DOHH2 (cell line): ENCODE data around the gene CTTN.

ENCODE experiments used
- H3F3A ChIP-seq: fragments of 200-600 bp; sonication (generic), shearing (Covaris generic); 2 replicates; pipeline ENCODE4 v1.6.0; 2016; ENCODE audit warnings: antibody characterized with exemption, mild to moderate bottlenecking; ENCODE audit not compliant: control insufficient read depth, insufficient read depth
- H3K27ac ChIP-seq: fragments of 200-600 bp; sonication (generic); 2 replicates; pipeline ENCODE4 v1.5.1; 2014; ENCODE audit warnings: low read depth, mild to moderate bottlenecking, low read length, moderate library complexity
- H3K27me3 ChIP-seq: fragments of 200-600 bp; sonication (generic); 2 replicates; pipeline ENCODE4 v1.6.1; 2014; ENCODE audit warnings: mild to moderate bottlenecking, low read length, mixed read lengths; ENCODE audit not compliant: control insufficient read depth
- H3K36me3 ChIP-seq: fragments of 200-600 bp; sonication (generic); 2 replicates; pipeline ENCODE4 v1.6.1; 2014; ENCODE audit warnings: mild to moderate bottlenecking, low read length, moderate library complexity, mixed read lengths; ENCODE audit not compliant: control insufficient read depth
- H3K4me1 ChIP-seq: fragments of 200-600 bp; sonication (generic); 2 replicates; pipeline ENCODE4 v1.6.1; 2014; ENCODE audit warnings: mild to moderate bottlenecking, low read length, mixed read lengths; ENCODE audit not compliant: control insufficient read depth
- H3K4me2 ChIP-seq: fragments of 200-600 bp; sonication (generic); 2 replicates; pipeline ENCODE4 v1.6.0; 2014; ENCODE audit warnings: mild to moderate bottlenecking, low read length, moderate library complexity
- H3K4me3 ChIP-seq: fragments of 200-600 bp; sonication (generic); 2 replicates; pipeline ENCODE4 v1.5.1; 2014; ENCODE audit warnings: mild to moderate bottlenecking, low read length, mixed read lengths
- H3K79me2 ChIP-seq: fragments of 200-600 bp; sonication (generic); 2 replicates; pipeline ENCODE4 v1.6.1; 2014; ENCODE audit warnings: mild to moderate bottlenecking, low read length, mixed read lengths; ENCODE audit not compliant: control insufficient read depth
- H3K9me2 ChIP-seq: fragments of 200-600 bp; sonication (generic); replicated peaks from 2 replicates; pipeline ENCODE4 v1.6.1; 2014; ENCODE audit warnings: mild to moderate bottlenecking, low read length, mixed read lengths; ENCODE audit not compliant: control insufficient read depth
- H3K9me3 ChIP-seq: fragments of 200-600 bp; sonication (generic); 2 replicates; pipeline ENCODE4 v1.6.1; 2014; ENCODE audit warnings: antibody characterized with exemption, low read length, mixed read lengths; ENCODE audit not compliant: control insufficient read depth, insufficient read depth
- H4K20me1 ChIP-seq: fragments of 200-600 bp; sonication (generic); 2 replicates; pipeline ENCODE4 v1.6.0; 2014; ENCODE audit warnings: low read depth, mild to moderate bottlenecking, antibody characterized with exemption, low read length, moderate library complexity; ENCODE audit not compliant: control insufficient read depth, insufficient read depth
- EZH2phosphoT487 ChIP-seq: fragments of 200-600 bp; sonication (generic); IDR thresholded peaks from 2 replicates; pipeline ENCODE4 v1.6.1; 2017; ENCODE audit warnings: borderline replicate concordance, mild to moderate bottlenecking, antibody characterized with exemption, low read length, moderate library complexity, mixed read lengths
- TF ChIP-seq, protein P1 (sequence below): fragments of 200-600 bp; sonication (generic); IDR thresholded peaks from one replicate; pipeline ENCODE4 v1.5.1; 2014; ENCODE audit warnings: antibody characterized with exemption, mild to moderate bottlenecking, low read depth, low read length; ENCODE audit not compliant: poor library complexity, severe bottlenecking

The CTTN gene

DNA sequence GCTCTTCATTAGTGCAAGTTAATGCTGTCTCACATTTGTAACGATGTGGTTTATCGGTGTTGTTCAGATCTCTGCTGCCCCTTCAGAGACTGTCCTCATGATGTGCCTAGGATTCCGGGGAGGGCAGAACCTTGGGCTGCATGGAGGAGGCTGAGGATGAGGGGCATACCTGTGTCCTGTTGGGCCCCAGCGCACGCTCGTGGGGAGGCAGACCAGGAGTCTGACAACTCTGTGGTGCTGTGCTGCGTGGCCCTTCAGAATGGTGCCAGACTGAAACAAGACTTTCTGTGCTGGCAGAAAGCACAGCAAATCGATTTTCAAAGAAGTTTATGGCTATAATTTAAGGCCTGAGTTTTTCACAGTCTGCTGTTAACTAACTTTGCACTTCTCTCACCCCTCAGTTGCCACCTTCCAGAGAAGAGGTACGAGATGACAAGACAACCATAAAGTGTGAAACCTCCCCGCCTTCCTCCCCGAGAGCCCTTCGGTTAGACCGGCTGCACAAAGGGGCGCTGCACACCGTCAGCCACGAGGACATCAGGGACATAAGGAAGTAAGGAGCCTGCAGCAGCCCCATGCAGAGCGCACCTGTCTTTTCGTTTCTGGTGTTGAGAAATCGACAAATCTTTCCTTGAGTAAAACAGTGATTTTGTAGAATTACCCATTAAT is 44.3 kb upstream of the CTTN start:
- no peak overlapping the region for H3K4me3 ChIP-seq
- no peak overlapping the region for H3K27ac ChIP-seq
- no peaks in the 10 kb centered on the region for H3K27me3 ChIP-seq
- no peak for TF ChIP-seq EZH2phosphoT487
- TF ChIP-seq, protein P1, sequence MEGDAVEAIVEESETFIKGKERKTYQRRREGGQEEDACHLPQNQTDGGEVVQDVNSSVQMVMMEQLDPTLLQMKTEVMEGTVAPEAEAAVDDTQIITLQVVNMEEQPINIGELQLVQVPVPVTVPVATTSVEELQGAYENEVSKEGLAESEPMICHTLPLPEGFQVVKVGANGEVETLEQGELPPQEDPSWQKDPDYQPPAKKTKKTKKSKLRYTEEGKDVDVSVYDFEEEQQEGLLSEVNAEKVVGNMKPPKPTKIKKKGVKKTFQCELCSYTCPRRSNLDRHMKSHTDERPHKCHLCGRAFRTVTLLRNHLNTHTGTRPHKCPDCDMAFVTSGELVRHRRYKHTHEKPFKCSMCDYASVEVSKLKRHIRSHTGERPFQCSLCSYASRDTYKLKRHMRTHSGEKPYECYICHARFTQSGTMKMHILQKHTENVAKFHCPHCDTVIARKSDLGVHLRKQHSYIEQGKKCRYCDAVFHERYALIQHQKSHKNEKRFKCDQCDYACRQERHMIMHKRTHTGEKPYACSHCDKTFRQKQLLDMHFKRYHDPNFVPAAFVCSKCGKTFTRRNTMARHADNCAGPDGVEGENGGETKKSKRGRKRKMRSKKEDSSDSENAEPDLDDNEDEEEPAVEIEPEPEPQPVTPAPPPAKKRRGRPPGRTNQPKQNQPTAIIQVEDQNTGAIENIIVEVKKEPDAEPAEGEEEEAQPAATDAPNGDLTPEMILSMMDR = no peak
- H4K20me1 ChIP-seq = no peaks in the 10 kb centered on the region
- no peaks in the 10 kb centered on the region for H3K9me2 ChIP-seq
- no peaks in the 10 kb centered on the region for H3K79me2 ChIP-seq
- peaks cover 60% of the 10 kb centered on the region for H3K36me3 ChIP-seq
- no peaks in the 10 kb centered on the region for H3K4me1 ChIP-seq
- H3K9me3 ChIP-seq = no peaks in the 10 kb centered on the region
- no peak overlapping the region for H3K4me2 ChIP-seq
- H3F3A ChIP-seq = no peaks in the 10 kb centered on the region

DNA sequence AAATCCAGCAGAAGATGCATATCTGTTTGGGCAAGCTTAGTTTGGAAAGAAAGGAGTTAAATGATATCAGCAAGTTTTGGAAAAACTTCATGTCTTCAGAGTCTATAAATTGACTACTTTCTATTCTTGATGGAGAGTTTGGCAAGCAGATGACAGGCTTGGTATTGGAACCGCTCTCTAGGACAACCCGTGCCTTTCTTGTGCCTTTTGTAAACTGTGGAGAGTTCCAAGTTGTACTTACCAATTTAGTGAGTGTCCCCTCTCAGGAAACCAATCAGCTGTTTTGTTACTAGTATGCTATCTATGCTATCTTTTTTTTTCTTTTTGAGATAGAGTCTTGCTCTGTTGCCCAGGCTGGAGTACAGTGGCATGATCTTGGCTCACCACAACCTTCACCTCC is 43.7 kb upstream of the CTTN start:
- no peak for TF ChIP-seq EZH2phosphoT487
- TF ChIP-seq, protein P1 = no peak
- H3K4me2 ChIP-seq = no peak overlapping the region
- H3K27me3 ChIP-seq = no peaks in the 10 kb centered on the region
- H3K4me3 ChIP-seq = no peak overlapping the region
- H3K9me3 ChIP-seq = no peaks in the 10 kb centered on the region
- H4K20me1 ChIP-seq = no peaks in the 10 kb centered on the region
- H3K79me2 ChIP-seq = no peaks in the 10 kb centered on the region
- H3K9me2 ChIP-seq = no peaks in the 10 kb centered on the region
- no peaks in the 10 kb centered on the region for H3K4me1 ChIP-seq
- H3K36me3 ChIP-seq = peaks cover 59% of the 10 kb centered on the region
- H3F3A ChIP-seq = no peaks in the 10 kb centered on the region
- no peak overlapping the region for H3K27ac ChIP-seq

DNA sequence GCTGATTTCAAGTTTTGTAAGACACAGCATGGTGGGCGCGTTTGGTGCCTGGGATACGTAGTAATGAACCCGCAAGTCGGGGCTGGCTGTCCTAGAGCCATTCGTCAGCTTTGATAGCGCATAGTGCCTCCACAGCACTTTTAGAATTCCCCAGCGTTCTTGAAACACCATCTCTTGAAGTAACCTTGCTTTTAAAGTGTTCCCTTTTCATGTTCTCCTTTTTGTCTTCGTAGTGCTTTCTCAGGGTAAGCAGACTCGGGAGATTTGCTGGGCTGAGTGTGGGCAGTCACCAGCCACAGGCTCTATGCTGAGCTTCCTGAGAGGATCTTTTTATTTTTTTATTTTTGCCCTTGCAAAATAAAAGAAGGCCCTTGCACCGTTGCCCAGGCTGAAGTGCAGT is 39.6 kb upstream of the CTTN start:
- no peaks in the 10 kb centered on the region for H3K79me2 ChIP-seq
- no peak overlapping the region for H3K4me2 ChIP-seq
- no peak overlapping the region for H3K27ac ChIP-seq
- TF ChIP-seq EZH2phosphoT487 = no peak
- TF ChIP-seq, protein P1 = no peak
- H3K27me3 ChIP-seq = no peaks in the 10 kb centered on the region
- no peaks in the 10 kb centered on the region for H3K9me2 ChIP-seq
- H3K4me3 ChIP-seq = no peak overlapping the region
- peaks cover 63% of the 10 kb centered on the region for H3K36me3 ChIP-seq
- no peaks in the 10 kb centered on the region for H3K4me1 ChIP-seq
- H3K9me3 ChIP-seq = no peaks in the 10 kb centered on the region
- H4K20me1 ChIP-seq = no peaks in the 10 kb centered on the region
- no peaks in the 10 kb centered on the region for H3F3A ChIP-seq
